Spleen (tissue), 7 donors: ENCODE measurements around the gene PTPRG.
A peak's percentile ranks its signal among the peaks of the same experiment; 100 is the strongest.

Experiments used
- POLR2A ChIP-seq, 3 donors: fragments of 450-650 bp; IDR thresholded peaks; one replicate each; pipeline ENCODE4 v1.5.1; 2017; ENCODE audit warnings: antibody characterized with exemption in 3 of 3, mild to moderate bottlenecking in 1 of 3
- POLR2AphosphoS5 ChIP-seq, 3 donors: sonication (generic); formaldehyde crosslinking; IDR thresholded peaks; one replicate each; pipeline ENCODE4 v1.5.1; 2017; ENCODE audit warnings: antibody characterized with exemption in 3 of 3
- TF ChIP-seq, protein P1 (sequence below), 11 experiments: fragments of 200-600 bp in 7 of 11; fragments of 450-650 bp in 4 of 11; sonication (generic) in 4 of 11; IDR thresholded peaks in 8 of 11; conservative IDR thresholded peaks in 3 of 11; 1 replicate in 7 of 11; 2 replicates in 4 of 11; pipeline versions ENCODE4 v1.4.0 to v1.8.0; 2016 to 2021; ENCODE audit warnings: antibody characterized with exemption in 11 of 11, inconsistent platforms in 4 of 11, mild to moderate bottlenecking in 1 of 11
- donor health status: DM: no; HTN: no; CAD: no; lungs with moderate emphysema.
- donor health status: DM: no; HTN: no; CAD: no.
- donor health status: DM: no; HTN: no; CAD: no.

DNA sequence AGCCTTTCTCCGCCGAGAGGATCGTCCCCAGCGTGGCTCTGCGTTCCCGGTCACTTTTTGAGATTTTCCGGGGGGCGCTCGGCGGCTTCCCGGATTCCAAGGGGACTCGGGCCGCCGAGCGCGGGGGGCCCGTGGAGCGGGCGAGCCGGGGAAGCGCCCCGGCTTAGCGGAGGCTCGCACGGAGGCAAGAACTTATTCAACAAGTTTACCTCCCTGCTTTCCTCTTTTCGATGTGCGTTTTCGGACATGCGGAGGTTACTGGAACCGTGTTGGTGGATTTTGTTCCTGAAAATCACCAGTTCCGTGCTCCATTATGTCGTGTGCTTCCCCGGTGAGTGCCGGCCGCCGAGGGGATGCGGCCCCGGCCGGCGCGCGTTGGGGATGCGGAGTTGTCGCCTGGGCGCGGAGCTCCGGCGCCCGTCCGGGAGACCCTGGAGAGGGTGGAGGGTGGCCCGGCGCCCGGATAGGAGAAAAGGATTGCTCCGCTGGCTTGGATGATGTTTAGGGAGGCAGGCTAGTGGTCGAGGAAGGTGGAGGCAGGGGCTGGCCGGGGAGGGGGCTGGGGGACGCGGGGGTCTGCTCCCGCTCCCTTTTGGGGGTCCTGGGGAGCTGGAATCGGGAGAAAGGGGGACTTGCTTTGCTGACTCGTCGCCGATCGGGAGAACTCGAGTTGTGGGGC lies 810 bp downstream of the PTPRG start:
- TF ChIP-seq, protein P1, sequence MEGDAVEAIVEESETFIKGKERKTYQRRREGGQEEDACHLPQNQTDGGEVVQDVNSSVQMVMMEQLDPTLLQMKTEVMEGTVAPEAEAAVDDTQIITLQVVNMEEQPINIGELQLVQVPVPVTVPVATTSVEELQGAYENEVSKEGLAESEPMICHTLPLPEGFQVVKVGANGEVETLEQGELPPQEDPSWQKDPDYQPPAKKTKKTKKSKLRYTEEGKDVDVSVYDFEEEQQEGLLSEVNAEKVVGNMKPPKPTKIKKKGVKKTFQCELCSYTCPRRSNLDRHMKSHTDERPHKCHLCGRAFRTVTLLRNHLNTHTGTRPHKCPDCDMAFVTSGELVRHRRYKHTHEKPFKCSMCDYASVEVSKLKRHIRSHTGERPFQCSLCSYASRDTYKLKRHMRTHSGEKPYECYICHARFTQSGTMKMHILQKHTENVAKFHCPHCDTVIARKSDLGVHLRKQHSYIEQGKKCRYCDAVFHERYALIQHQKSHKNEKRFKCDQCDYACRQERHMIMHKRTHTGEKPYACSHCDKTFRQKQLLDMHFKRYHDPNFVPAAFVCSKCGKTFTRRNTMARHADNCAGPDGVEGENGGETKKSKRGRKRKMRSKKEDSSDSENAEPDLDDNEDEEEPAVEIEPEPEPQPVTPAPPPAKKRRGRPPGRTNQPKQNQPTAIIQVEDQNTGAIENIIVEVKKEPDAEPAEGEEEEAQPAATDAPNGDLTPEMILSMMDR (IDR thresholded peaks at IDR 0.05 in 8 of 11, conservative IDR thresholded peaks at IDR 0.05 in 3 of 11), result no peak
- TF ChIP-seq POLR2A (IDR thresholded peaks at IDR 0.05) (no peak), POLR2AphosphoS5 (IDR thresholded peaks at IDR 0.05) (peak in 1 of 3 donors; percentile 1)
